Right forelimb (tissue), 1 donor: ENCODE measurements around the gene CENPK.
A peak's percentile ranks its signal among the peaks of the same experiment; 100 is the strongest.
"Not testable (repeated sequence)": the region's sequence is repeated elsewhere in the genome, so short reads cannot be mapped to it uniquely, and the experiment has no call there.

Source experiments
- DNase-seq: peaks from one replicate; pipeline ENCODE4 v3.0.0-alpha.2; 2018

Gene CENPK

DNA sequence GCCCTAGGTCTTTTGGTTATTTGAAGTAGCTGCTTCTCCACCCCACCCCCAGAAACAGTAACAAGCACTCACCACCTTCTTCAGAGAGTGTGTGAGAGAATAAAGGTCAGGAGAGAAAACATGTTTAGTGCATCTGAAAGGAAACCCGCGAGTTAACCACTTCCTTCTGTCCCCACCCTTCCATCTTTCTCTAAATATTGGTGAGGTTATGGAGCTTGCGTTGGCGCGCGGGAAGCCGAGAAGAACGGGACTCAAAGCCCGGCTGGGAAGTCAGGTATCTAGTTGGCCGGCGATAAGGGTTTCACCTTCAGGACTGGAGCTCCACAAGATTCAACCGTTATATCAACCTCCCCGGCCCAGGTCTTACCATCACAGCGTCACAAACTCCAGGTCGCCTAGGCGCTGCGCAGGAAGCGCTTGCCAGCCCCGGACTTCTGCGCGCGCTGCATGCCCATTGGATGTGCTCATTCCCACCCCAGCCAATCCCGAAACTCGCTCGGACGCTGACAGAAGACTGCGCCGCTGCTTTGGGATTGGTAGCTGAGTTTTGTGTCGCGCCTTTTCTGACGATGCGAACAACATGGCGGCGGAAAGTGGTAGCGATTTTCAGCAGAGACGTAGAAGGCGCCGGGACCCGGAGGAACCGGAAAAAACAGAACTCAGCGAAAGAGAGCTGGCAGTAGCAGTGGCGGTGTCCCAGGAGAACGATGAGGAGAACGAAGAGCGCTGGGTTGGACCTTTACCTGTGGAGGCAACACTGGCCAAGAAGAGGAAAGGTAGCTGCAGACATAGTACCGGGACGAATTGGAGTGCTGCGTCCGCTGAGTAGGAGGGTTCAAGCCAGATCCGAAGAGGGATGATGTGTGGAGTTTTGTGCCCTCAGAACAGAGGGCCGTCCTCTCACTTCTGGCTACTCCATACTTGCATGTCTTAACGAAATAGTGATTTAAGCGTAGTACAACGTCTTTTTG is at the start of gene CENPK, which contains the start of gene PPWD1:
Gene CENPK, minus strand, starts transcription at position 438 of the 971 bp plus-strand sequence. CDS start 8,261 bp downstream, outside the sequence.
Gene PPWD1, plus strand, starts transcription at position 566 of the 971 bp plus-strand sequence. Its CDS starts 15 bp downstream, at position 581.
- peak; percentile 95 for DNase-seq

- DNase-seq = no peak
These were observed 49.4 kb upstream of the CENPK start for GRCh38 chr5:65612298-65612907.

GRCh38 chr5:65611524-65611923 is 48.6 kb upstream of the CENPK start:
- DNase-seq = no peak

DNA sequence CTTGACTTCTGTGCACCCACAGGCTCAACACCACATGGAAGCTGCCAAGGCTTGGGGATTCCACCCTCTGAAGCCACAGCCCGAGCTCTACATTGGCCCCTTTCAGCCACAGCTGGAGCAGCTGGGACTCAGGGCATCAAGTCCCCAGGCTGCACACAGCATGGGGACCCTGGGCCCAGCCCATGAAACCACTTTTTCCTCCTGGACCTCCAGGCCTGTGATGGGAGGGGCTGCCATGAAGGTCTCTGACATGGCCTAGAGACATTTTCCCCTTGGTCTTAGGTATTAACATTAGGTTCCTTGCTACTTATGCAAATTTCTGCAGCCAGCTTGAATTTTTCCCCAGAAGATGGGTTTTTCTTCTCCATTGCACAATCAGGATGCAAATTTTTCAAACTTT is 38.8 kb upstream of the CENPK start:
- DNase-seq = not testable (repeated sequence)

GRCh38 chr5:65588694-65589093 is 25.7 kb upstream of the CENPK start:
- DNase-seq = no peak

DNA sequence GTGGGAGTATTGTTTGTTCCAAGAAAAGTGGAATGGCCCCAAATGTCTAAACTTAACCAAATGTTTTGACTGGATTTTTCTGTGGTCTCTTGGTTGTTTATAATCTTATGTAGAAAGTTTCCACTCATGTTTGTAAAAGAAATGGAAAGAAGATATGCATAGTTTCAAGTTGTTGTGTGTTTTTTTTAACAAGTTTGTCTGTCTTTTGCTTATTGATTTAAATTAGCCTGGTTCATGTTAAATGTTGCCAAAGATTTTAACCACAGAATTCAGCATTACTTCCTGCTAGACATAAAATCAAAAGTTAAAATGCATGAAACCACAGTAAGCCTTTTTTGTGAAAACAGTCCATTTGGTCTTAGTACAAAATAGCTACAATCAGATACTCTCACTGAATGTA is 14.2 kb upstream of the CENPK start:
- DNase-seq = no peak

- DNase-seq = no peak
These were observed 7.7 kb upstream of the CENPK start for GRCh38 chr5:65570598-65571226.

DNA sequence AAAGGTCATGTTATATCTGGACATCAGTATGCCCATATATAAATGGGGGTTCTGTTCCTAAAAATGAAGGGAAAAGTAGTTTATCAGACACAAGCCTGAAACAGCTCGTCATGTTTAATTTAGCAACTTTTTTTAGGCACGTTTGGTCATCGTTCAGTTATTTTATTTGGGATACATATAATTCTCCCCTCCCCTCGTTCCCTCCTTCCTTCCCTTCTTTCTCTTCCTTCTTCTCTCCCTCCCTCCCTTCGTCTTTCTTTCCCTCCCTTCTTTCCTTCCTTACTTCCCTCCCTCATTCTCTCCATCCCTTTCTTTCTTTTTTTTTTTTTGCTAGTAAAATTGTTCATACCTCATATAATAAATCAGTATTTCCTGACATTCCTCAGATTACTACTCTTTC is 3.5 kb upstream of the CENPK start:
- no peak for DNase-seq

DNA sequence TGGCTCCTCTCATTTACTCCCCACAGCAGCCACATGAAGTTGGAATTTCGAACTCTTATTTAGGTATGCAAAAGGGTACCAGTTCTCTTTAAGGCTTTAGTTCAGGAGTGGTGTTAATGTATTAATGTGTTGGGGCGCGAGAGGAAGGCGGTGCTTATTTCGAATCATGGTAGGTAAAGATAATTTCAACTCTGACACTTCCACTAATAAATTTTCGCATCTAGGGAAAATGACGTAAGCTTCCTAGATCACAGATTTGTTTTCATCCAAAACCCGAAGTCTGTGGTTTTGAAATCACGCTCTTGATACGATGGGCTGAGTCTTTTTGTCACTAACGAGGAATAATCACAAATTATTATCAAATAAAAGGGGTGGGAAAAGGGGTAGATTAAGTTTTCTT is 809 bp upstream of the CENPK start:
- no peak for DNase-seq

GRCh38 chr5:65556718-65557117 is 6.2 kb downstream of the CENPK start:
- no peak for DNase-seq

DNA sequence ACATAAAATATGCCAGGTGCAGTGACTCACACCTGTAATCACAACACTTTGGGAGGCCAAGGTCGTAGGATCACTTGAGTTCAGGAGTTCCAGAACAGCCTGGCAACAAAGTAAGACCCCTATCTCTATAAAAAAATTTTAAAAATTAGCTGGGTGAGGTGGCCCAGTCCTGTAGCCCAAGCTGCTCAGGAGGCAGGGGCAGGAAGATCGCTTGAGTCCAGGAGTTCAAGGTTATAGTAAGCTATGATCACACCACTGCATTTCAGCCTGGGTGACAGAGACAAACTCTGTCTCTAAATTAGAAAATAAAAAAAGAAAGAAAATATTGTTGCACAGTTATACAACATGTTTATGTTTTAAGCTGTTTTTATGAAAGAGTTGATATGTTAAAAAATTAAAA is 6.8 kb downstream of the CENPK start:
- no peak for DNase-seq

- DNase-seq = no peak
These were observed 7.7 kb downstream of the CENPK start for GRCh38 chr5:65555287-65555686.

DNA sequence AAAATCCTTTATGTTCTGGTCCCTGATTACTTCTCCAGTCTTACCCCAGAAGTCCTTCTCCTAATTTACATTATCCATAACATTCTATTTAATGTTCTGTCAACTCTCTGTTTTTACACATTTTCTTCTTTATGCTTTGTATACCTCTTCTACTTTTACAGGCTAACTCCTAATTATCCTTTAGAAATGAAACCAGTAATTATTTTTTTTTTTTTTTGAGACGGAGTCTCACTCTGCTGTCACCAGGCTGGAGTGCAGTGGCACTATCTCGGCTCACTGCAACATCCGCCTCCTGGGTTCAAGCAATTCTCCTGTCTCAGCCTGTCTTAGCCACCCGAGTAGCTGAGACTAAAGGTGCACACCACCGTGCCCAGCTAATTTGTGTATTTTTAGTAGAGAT is 9.0 kb downstream of the CENPK start:
- DNase-seq = no peak

GRCh38 chr5:65548281-65548680 is 14.7 kb downstream of the CENPK start:
- no peak for DNase-seq

DNA sequence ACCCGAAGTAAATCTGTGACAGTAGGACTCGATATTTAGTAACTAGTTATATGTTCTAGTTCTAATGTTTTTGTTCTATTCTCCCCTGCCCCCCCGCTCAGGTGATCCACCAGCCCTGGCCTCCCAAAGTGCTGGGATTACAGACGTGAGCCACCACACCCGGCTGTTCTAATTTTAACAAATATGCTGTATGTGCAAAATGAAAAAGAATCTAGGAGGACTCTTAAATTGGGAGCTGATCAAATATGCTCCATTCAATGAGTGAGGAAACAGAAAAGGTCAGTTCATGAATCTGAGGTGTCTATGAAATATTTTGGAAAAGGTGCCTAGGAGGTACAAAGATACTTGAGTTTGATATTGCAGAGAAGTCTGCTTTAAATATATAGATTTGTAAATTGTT is 16.8 kb downstream of the CENPK start:
- no peak for DNase-seq

DNA sequence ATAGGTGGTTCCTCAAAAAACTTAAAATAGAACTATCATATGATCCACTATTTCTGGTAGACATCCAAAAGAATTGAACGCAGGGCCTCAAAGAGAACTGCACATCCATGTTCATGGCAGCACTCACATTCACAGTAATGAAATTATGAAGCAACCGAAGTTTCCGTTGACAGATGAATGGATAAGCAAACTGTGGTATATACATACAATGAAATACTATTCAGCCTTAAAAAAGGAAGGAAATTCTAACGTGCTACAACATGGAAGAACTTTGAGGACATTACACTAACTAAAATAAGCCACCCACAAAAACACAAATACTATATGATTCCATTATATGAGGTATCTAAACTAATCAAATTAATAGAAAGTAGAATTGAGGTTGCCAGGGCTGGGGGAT is 18.5 kb downstream of the CENPK start:
- no peak for DNase-seq

- DNase-seq = no peak
These were observed 23.1 kb downstream of the CENPK start for GRCh38 chr5:65539827-65540226.

DNA sequence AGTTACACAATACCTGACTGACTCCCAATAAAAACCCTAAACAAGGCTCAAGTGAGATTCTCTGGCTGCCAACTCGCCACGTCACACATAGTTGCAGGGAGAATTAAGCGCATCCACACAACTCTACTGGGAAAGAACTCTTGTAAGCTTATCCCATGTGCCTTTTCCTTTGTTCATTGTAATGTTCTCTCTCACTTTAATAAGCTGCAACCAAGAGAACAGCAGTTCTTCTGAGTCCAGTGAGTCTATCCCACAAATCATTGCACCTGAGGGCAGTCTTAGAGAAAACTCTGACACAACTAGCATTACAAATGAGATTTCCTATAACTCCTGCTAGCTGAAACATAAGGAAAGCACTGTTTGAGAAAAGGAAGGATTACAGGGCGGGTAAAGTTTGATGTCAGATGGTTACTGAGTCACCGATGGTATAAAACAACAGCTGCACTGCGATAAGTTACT is 27.4 kb downstream of the CENPK start:
- DNase-seq = no peak

DNA sequence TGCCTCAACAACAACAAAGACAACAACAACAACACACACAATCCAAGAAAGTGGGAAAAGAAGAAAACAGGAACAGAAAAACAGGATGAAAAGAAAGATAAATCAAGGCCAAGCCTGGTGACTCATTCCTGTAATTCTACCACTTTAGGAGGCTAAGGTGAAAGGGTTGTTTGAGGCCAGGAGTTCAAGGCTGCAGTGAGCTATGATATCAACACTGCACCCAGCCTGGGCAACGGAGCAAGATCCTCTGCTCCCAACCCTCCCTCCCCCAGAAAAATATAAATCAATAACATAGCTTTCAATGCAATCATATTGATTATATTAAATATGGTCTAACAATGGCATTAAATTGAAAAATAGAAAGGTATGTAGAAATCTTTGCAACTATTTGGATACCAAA is 32.1 kb downstream of the CENPK start:
- DNase-seq = no peak

DNA sequence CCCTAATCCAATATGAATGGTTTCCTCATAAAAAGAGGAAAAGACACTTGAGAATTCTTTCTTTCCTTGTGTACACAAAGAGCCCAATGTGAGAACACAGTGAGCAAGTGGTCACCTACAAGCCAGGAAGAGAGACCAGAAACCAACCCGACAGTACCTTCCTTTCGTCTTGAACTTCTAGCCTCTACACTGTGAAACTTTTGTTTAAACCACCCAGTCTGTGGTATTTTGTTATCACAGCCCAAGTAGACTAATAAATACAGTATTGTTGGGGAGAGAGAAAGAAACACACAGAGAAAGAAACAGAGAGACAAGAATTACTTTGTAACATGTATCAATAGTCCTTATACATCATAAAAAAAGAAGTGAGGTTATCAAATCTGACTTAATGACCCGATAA is 37.2 kb downstream of the CENPK start:
- no peak for DNase-seq

- no peak for DNase-seq
These were observed 50.6 kb downstream of the CENPK start for GRCh38 chr5:65512170-65512937.

DNA sequence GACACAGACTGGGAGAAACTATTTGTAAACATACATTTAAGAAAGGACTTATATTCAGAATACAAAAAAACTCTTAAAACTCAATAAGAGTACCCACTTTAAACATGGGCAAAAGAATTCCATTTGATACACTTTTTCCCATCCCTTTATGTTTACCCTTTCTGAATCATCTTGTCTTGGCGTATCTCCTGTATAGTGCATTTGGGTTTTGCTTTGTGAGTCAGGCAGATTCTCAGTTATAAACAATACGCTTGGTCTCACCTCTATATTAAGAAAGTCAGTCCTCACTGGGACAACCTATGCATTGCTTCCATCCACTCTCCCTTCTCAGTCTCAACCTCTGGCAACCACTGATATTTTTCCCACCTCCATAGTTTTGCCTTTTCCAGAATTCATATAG is 54.0 kb downstream of the CENPK start:
- DNase-seq = no peak

DNA sequence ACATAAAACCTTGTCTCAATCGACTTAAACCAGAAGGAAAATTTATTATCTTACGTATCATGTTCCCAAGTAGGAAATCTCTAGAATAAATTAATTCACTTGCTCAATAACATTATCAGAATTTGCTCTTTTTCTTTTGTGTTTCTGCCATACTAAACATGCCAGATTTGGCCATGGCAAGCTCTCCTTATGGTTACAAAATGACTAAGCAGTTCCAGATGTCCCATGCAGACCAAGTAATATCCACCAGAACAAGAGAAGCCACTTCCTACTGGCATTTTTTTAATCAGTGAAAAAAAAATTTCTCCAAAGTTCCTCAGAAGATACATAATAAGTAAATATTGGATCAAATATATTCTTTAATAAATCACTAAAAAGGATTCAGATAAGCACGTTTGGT is 56.0 kb downstream of the CENPK start:
- DNase-seq = no peak
